ENCODE measurements around the gene EPRS1.
A peak's percentile ranks its signal among the peaks of the same experiment; 100 is the strongest.
"Not testable (repeated sequence)": the region's sequence is repeated elsewhere in the genome, so short reads cannot be mapped to it uniquely, and the experiment has no call there.

Gene EPRS1

GRCh38 chr1:220067269-220068204 lies 21.2 kb upstream of the EPRS1 start:
- H3K27me3 ChIP-seq (ENCODE audit: control insufficient read depth, insufficient read depth, low read length) = no peaks in the 10 kb centered on the region
- peaks cover 7% of the 10 kb centered on the region for H3K4me1 ChIP-seq (ENCODE audit: control insufficient read depth, insufficient read depth, low read length)
- peaks cover 21% of the 10 kb centered on the region for H3K36me3 ChIP-seq (ENCODE audit: insufficient read depth, low read length)
- H3K4me3 ChIP-seq (ENCODE audit: low read length) = no peak overlapping the region
- no peaks in the 10 kb centered on the region for H3K9me3 ChIP-seq (replicated peaks; ENCODE audit: low read length)
- H3K4me2 ChIP-seq (ENCODE audit: low read length) = no peak overlapping the region
- no peak overlapping the region for H3K9ac ChIP-seq (ENCODE audit: low read depth, low read length)

- Histone ChIP-seq H3K4me3 (ENCODE audit: low read length) (no peak overlapping the region), H3K36me3 (ENCODE audit: insufficient read depth, low read length) (peaks cover 29% of the 10 kb centered on the region), H3K4me1 (ENCODE audit: control insufficient read depth, insufficient read depth, low read length) (peaks cover 6% of the 10 kb centered on the region)
Measured at GRCh38 chr1:220062629-220063028, 16.3 kb upstream of the EPRS1 start.

GRCh38 chr1:220060876-220061275 lies 14.6 kb upstream of the EPRS1 start:
- H3K27me3 ChIP-seq (ENCODE audit: control insufficient read depth, insufficient read depth, low read length) = no peaks in the 10 kb centered on the region

More at GRCh38 chr1:220062629-220063028, 16.3 kb upstream of the EPRS1 start:
- Histone ChIP-seq H3K27me3 (ENCODE audit: control insufficient read depth, insufficient read depth, low read length) (no peaks in the 10 kb centered on the region), H3K9me3 (replicated peaks; ENCODE audit: low read length) (no peaks in the 10 kb centered on the region), H3K4me2 (ENCODE audit: low read length) (no peak overlapping the region), H3K9ac (ENCODE audit: low read depth, low read length) (no peak overlapping the region)

GRCh38 chr1:220056374-220056773 lies 10.1 kb upstream of the EPRS1 start:
- Histone ChIP-seq H3K27me3 (ENCODE audit: control insufficient read depth, insufficient read depth, low read length) (no peaks in the 10 kb centered on the region), H3K4me3 (ENCODE audit: low read length) (no peak overlapping the region), H3K4me1 (ENCODE audit: control insufficient read depth, insufficient read depth, low read length) (no peaks in the 10 kb centered on the region), H3K9ac (ENCODE audit: low read depth, low read length) (no peak overlapping the region), H3K4me2 (ENCODE audit: low read length) (no peak overlapping the region), H3K36me3 (ENCODE audit: insufficient read depth, low read length) (peaks cover 7% of the 10 kb centered on the region), H3K9me3 (replicated peaks; ENCODE audit: low read length) (no peaks in the 10 kb centered on the region)

More at GRCh38 chr1:220060876-220061275, 14.6 kb upstream of the EPRS1 start:
- Histone ChIP-seq H3K9ac (ENCODE audit: low read depth, low read length) (no peak overlapping the region), H3K4me2 (ENCODE audit: low read length) (no peak overlapping the region), H3K4me1 (ENCODE audit: control insufficient read depth, insufficient read depth, low read length) (no peaks in the 10 kb centered on the region), H3K4me3 (ENCODE audit: low read length) (no peak overlapping the region), H3K36me3 (ENCODE audit: insufficient read depth, low read length) (peaks cover 29% of the 10 kb centered on the region), H3K9me3 (replicated peaks; ENCODE audit: low read length) (no peaks in the 10 kb centered on the region)

- Histone ChIP-seq H3K9me3 (replicated peaks; ENCODE audit: low read length) (no peaks in the 10 kb centered on the region), H3K4me1 (ENCODE audit: control insufficient read depth, insufficient read depth, low read length) (peaks cover 12% of the 10 kb centered on the region), H3K36me3 (ENCODE audit: insufficient read depth, low read length) (peaks cover 4% of the 10 kb centered on the region), H3K27me3 (ENCODE audit: control insufficient read depth, insufficient read depth, low read length) (no peaks in the 10 kb centered on the region), H3K4me2 (ENCODE audit: low read length) (peak overlapping the region; percentile 82), H3K9ac (ENCODE audit: low read depth, low read length) (peak overlapping the region; percentile 86), H3K4me3 (ENCODE audit: low read length) (peak overlapping the region; percentile 95)
Measured at GRCh38 chr1:220045356-220046051, 801 bp downstream of the EPRS1 start.

- Histone ChIP-seq H3K9ac (ENCODE audit: low read depth, low read length) (peak overlapping the region; percentile 86), H3K4me3 (ENCODE audit: low read length) (peak overlapping the region; percentile 95), H3K36me3 (ENCODE audit: insufficient read depth, low read length) (peaks cover 10% of the 10 kb centered on the region), H3K9me3 (replicated peaks; ENCODE audit: low read length) (no peaks in the 10 kb centered on the region), H3K4me1 (ENCODE audit: control insufficient read depth, insufficient read depth, low read length) (peaks cover 12% of the 10 kb centered on the region), H3K4me2 (ENCODE audit: low read length) (peak overlapping the region; percentile 82), H3K27me3 (ENCODE audit: control insufficient read depth, insufficient read depth, low read length) (no peaks in the 10 kb centered on the region)
Measured at GRCh38 chr1:220044678-220045355, 1.5 kb downstream of the EPRS1 start.

- H3K9me3 ChIP-seq (replicated peaks; ENCODE audit: low read length) = no peaks in the 10 kb centered on the region
- H3K36me3 ChIP-seq (ENCODE audit: insufficient read depth, low read length) = peaks cover 19% of the 10 kb centered on the region
Measured at GRCh38 chr1:220043646-220044045, 2.7 kb downstream of the EPRS1 start.

GRCh38 chr1:220040028-220040596 lies 6.2 kb downstream of the EPRS1 start:
- no peak overlapping the region for H3K4me2 ChIP-seq (ENCODE audit: low read length)

More at GRCh38 chr1:220043646-220044045, 2.7 kb downstream of the EPRS1 start:
- Histone ChIP-seq H3K4me3 (ENCODE audit: low read length) (no peak overlapping the region), H3K9ac (ENCODE audit: low read depth, low read length) (no peak overlapping the region), H3K4me2 (ENCODE audit: low read length) (peak overlapping the region; percentile 11), H3K27me3 (ENCODE audit: control insufficient read depth, insufficient read depth, low read length) (no peaks in the 10 kb centered on the region), H3K4me1 (ENCODE audit: control insufficient read depth, insufficient read depth, low read length) (peaks cover 12% of the 10 kb centered on the region)

GRCh38 chr1:220038640-220039039 lies 7.7 kb downstream of the EPRS1 start:
- Histone ChIP-seq H3K27me3 (ENCODE audit: control insufficient read depth, insufficient read depth, low read length) (no peaks in the 10 kb centered on the region), H3K4me1 (ENCODE audit: control insufficient read depth, insufficient read depth, low read length) (peaks cover 2% of the 10 kb centered on the region), H3K4me3 (ENCODE audit: low read length) (no peak overlapping the region), H3K4me2 (ENCODE audit: low read length) (no peak overlapping the region), H3K9ac (ENCODE audit: low read depth, low read length) (no peak overlapping the region), H3K36me3 (ENCODE audit: insufficient read depth, low read length) (peaks cover 34% of the 10 kb centered on the region), H3K9me3 (replicated peaks; ENCODE audit: low read length) (no peaks in the 10 kb centered on the region)

More at GRCh38 chr1:220040028-220040596, 6.2 kb downstream of the EPRS1 start:
- Histone ChIP-seq H3K4me3 (ENCODE audit: low read length) (no peak overlapping the region), H3K36me3 (ENCODE audit: insufficient read depth, low read length) (peaks cover 36% of the 10 kb centered on the region), H3K27me3 (ENCODE audit: control insufficient read depth, insufficient read depth, low read length) (no peaks in the 10 kb centered on the region), H3K9me3 (replicated peaks; ENCODE audit: low read length) (no peaks in the 10 kb centered on the region), H3K9ac (ENCODE audit: low read depth, low read length) (no peak overlapping the region), H3K4me1 (ENCODE audit: control insufficient read depth, insufficient read depth, low read length) (peaks cover 9% of the 10 kb centered on the region)

- not testable (repeated sequence) for H3K4me3 ChIP-seq (ENCODE audit: low read length); H3K4me2 ChIP-seq (ENCODE audit: low read length); H3K4me1 ChIP-seq (ENCODE audit: control insufficient read depth, insufficient read depth, low read length); H3K9me3 ChIP-seq (replicated peaks; ENCODE audit: low read length); H3K9ac ChIP-seq (ENCODE audit: low read depth, low read length); H3K27me3 ChIP-seq (ENCODE audit: control insufficient read depth, insufficient read depth, low read length)
- peaks cover 40% of the 10 kb centered on the region for H3K36me3 ChIP-seq (ENCODE audit: insufficient read depth, low read length)
Measured at GRCh38 chr1:220037810-220038209, 8.5 kb downstream of the EPRS1 start.

GRCh38 chr1:220032911-220033310 lies 13.4 kb downstream of the EPRS1 start:
- H3K36me3 ChIP-seq (ENCODE audit: insufficient read depth, low read length) = peaks cover 48% of the 10 kb centered on the region
- no peaks in the 10 kb centered on the region for H3K27me3 ChIP-seq (ENCODE audit: control insufficient read depth, insufficient read depth, low read length)
- H3K9ac ChIP-seq (ENCODE audit: low read depth, low read length) = no peak overlapping the region
- no peaks in the 10 kb centered on the region for H3K4me1 ChIP-seq (ENCODE audit: control insufficient read depth, insufficient read depth, low read length)
- H3K4me2 ChIP-seq (ENCODE audit: low read length) = no peak overlapping the region
- H3K4me3 ChIP-seq (ENCODE audit: low read length) = no peak overlapping the region
- no peaks in the 10 kb centered on the region for H3K9me3 ChIP-seq (replicated peaks; ENCODE audit: low read length)

All from skeletal muscle satellite cell (primary cell).